Measurements from ENCODE around the gene TNFRSF18.

DNA sequence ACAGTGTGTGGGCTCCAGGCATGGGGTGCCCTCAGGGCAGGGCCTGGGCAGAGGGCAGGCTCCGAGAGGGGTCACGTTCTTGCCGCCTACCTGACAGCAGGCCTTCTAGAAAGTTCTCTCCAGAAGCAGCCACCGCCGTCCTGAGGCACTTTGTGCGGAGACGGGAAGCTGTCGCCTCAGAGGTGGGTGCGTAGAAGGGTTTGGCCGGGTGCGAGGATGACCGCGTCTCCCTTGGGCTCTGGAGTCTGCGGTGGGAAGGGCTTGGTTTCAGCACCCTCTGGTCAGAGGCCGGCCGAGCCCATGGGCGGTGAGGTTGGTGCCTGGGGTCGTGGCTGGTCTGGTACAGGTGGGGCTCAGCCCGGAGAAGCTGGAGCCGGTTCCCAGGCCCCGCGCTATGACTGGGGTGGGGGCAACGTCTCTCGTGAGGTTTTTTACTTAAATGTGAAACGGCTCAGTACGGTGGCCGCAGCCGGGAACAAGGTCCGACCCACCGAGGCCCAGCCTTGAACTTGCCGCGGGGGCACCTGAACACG lies 42.8 kb downstream of the TNFRSF18 start:
- TF ChIP-seq, protein P1, sequence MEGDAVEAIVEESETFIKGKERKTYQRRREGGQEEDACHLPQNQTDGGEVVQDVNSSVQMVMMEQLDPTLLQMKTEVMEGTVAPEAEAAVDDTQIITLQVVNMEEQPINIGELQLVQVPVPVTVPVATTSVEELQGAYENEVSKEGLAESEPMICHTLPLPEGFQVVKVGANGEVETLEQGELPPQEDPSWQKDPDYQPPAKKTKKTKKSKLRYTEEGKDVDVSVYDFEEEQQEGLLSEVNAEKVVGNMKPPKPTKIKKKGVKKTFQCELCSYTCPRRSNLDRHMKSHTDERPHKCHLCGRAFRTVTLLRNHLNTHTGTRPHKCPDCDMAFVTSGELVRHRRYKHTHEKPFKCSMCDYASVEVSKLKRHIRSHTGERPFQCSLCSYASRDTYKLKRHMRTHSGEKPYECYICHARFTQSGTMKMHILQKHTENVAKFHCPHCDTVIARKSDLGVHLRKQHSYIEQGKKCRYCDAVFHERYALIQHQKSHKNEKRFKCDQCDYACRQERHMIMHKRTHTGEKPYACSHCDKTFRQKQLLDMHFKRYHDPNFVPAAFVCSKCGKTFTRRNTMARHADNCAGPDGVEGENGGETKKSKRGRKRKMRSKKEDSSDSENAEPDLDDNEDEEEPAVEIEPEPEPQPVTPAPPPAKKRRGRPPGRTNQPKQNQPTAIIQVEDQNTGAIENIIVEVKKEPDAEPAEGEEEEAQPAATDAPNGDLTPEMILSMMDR (IDR thresholded peaks at IDR 0.05; ENCODE audit: poor library complexity), result no peak
- TF ChIP-seq EZH2phosphoT487 (IDR thresholded peaks at IDR 0.05; ENCODE audit: low read depth, severe bottlenecking, unreplicated experiment) (no peak), EZH2 (IDR thresholded peaks at IDR 0.05; ENCODE audit: borderline replicate concordance) (no peak)

All from hepatocyte (in vitro differentiated cells).